HCT116 (cell line): ENCODE data around the gene PDP2. TPM values are rescaled to one million over a fixed set of nuclear protein-coding genes. Genes with fewer than 3 reads are reported as not detected.

Experiments used
- ATAC-seq: fragments of 200-7000 bp; cut with Tn5 transposase; 2 replicates; pipeline ENCODE4 v1.9.1; 2020; ENCODE audit warnings: mild to moderate bottlenecking, moderate library complexity
- BruUV-seq: library from RNA; stranded (reverse); fragments of 400-500 nt; replicated peaks from 2 replicates; lab custom pipeline; 2021; lab: Mats Ljungman, UMichigan
- CTCF ChIA-PET: fragments of 300-600 bp; sonication (Branson Sonifier 250); formaldehyde crosslinking; loops from one replicate; lab custom pipeline; 2021; ENCODE audit warnings: antibody characterized with exemption; lab: Charles Lee
- POLR2A ChIA-PET: fragments of 300-600, 350-600 bp; sonication (Branson Sonifier 250); formaldehyde crosslinking; loops from one replicate; lab custom pipeline; 2021; ENCODE audit warnings: antibody characterized with exemption; lab: Charles Lee
- RAD21 ChIA-PET, 2 experiments: fragments of 300-600 bp; sonication (Branson Sonifier 250); formaldehyde crosslinking; loops; one replicate each; lab custom pipeline; 2023; ENCODE audit warnings: low total read pairs in 2 of 2; ENCODE audit not compliant: uncharacterized antibody in 2 of 2, unreplicated experiment in 2 of 2, low non-redundant PET in 1 of 2; lab: Charles Lee
- DNase-seq: peaks from one replicate; pipeline ENCODE4 v3.0.0-alpha.2; 2010; ENCODE audit warnings: low read depth, low spot score
- H2AFZ ChIP-seq: fragments of 200-600 bp; shearing (Covaris generic), sonication (generic); 2 replicates; pipeline ENCODE4 v1.6.1; 2017; ENCODE audit warnings: low read depth, mixed run types, mixed read lengths, antibody characterized with exemption, low read length; ENCODE audit not compliant: poor library complexity, severe bottlenecking
- H3K27ac ChIP-seq: 2 replicates; pipeline ENCODE4 v1.5.1; 2012; ENCODE audit warnings: low read depth, low read length
- H3K27me3 ChIP-seq: fragments of 200-600 bp; sonication (generic); 2 replicates; pipeline ENCODE4 v1.6.1; 2016; ENCODE audit warnings: mixed run types, low read length, mixed read lengths; ENCODE audit not compliant: insufficient read depth
- H3K36me3 ChIP-seq, 2 experiments: fragments of 200-500 bp in 1 of 2; fragments of 200-600 bp in 1 of 2; sonication (Bioruptor generic) in 1 of 2; sonication (generic) in 1 of 2; 2 replicates each; pipeline versions ENCODE4 v1.5.1 to v1.6.1; 2014 to 2016; ENCODE audit warnings: low read length in 2 of 2, inconsistent platforms in 1 of 2, mixed read lengths in 1 of 2, mixed run types in 1 of 2; ENCODE audit not compliant: insufficient read depth in 2 of 2, control insufficient read depth in 1 of 2
- H3K4me1 ChIP-seq, 2 experiments: fragments of 200-600 bp in 1 of 2; sonication (generic) in 1 of 2; 2 replicates each; pipeline versions ENCODE4 v1.5.1 to v1.6.1; 2012 to 2017; ENCODE audit warnings: low read length in 2 of 2, inconsistent platforms in 1 of 2, mild to moderate bottlenecking in 1 of 2, mixed read lengths in 1 of 2, mixed run types in 1 of 2, moderate library complexity in 1 of 2; ENCODE audit not compliant: insufficient read depth in 2 of 2, control insufficient read depth in 1 of 2
- H3K4me2 ChIP-seq: fragments of 200-600 bp; sonication (generic); 2 replicates; pipeline ENCODE4 v1.6.1; 2017; ENCODE audit warnings: mixed run types, low read length, mixed read lengths
- H3K4me3 ChIP-seq, 2 experiments: fragments of 200-600 bp in 1 of 2; sonication (generic) in 1 of 2; replicated peaks in 1 of 2; 2 replicates each; pipeline ENCODE4 v1.5.1; 2011 to 2016; ENCODE audit warnings: low read length in 2 of 2, control low read depth in 1 of 2, low read depth in 1 of 2, mild to moderate bottlenecking in 1 of 2, mixed read lengths in 1 of 2, mixed run types in 1 of 2
- H3K79me2 ChIP-seq: fragments of 200-600 bp; sonication (generic); 2 replicates; pipeline ENCODE4 v1.6.1; 2017; ENCODE audit warnings: mild to moderate bottlenecking, mixed run types, low read length, moderate library complexity, mixed read lengths; ENCODE audit not compliant: insufficient read depth
- H3K9ac ChIP-seq: fragments of 200-600 bp; sonication (generic); 2 replicates; pipeline ENCODE4 v1.6.1; 2016; ENCODE audit warnings: low read length, mixed read lengths
- H3K9me2 ChIP-seq: fragments of 200-600 bp; sonication (generic), shearing (Covaris generic); 2 replicates; pipeline ENCODE4 v1.6.1; 2017; ENCODE audit warnings: mixed run types, mild to moderate bottlenecking, moderate library complexity; ENCODE audit not compliant: insufficient read depth
- H3K9me3 ChIP-seq, 2 experiments: fragments of 200-500 bp in 1 of 2; fragments of 200-600 bp in 1 of 2; sonication (Bioruptor generic) in 1 of 2; sonication (generic) in 1 of 2; 2 replicates each; pipeline ENCODE4 v1.6.1; 2014 to 2017; ENCODE audit warnings: low read length in 2 of 2, mixed read lengths in 2 of 2, inconsistent platforms in 1 of 2, low read depth in 1 of 2, mild to moderate bottlenecking in 1 of 2, mixed run types in 1 of 2, moderate library complexity in 1 of 2; ENCODE audit not compliant: control insufficient read depth in 1 of 2, insufficient read depth in 1 of 2
- H4K20me1 ChIP-seq: fragments of 200-600 bp; sonication (generic), shearing (Covaris generic); 2 replicates; pipeline ENCODE4 v1.6.1; 2017; ENCODE audit warnings: mixed run types, mild to moderate bottlenecking, moderate library complexity; ENCODE audit not compliant: insufficient read depth
- ATF3 ChIP-seq: IDR thresholded peaks from 2 replicates; pipeline ENCODE4 v1.6.1; 2012
- CTCF ChIP-seq, 3 experiments: fragments of 200-600 bp in 1 of 3; sonication (generic) in 1 of 3; IDR thresholded peaks in 2 of 3; conservative IDR thresholded peaks in 1 of 3; 2 replicates each; pipeline ENCODE4 v1.5.1; 2012 to 2017; ENCODE audit warnings: low read depth in 2 of 3, low read length in 2 of 3, antibody characterized with exemption in 1 of 3, borderline replicate concordance in 1 of 3, control low read depth in 1 of 3, mild to moderate bottlenecking in 1 of 3, mixed read lengths in 1 of 3, mixed run types in 1 of 3, moderate library complexity in 1 of 3; ENCODE audit not compliant: insufficient read depth in 1 of 3
- ELF1 ChIP-seq: IDR thresholded peaks from 2 replicates; pipeline ENCODE4 v1.6.1; 2012; ENCODE audit warnings: low read depth, borderline replicate concordance
- EZH2 ChIP-seq: fragments of 200-600 bp; sonication (generic); IDR thresholded peaks from 2 replicates; pipeline ENCODE4 v1.6.1; 2017; ENCODE audit warnings: antibody characterized with exemption, mixed run types
- EZH2phosphoT487 ChIP-seq: fragments of 200-600 bp; IDR thresholded peaks from 2 replicates; pipeline ENCODE4 v1.6.1; 2018; ENCODE audit warnings: antibody characterized with exemption, borderline replicate concordance
- MAX ChIP-seq: IDR thresholded peaks from 2 replicates; pipeline ENCODE4 v1.6.1; 2012
- POLR2A ChIP-seq: IDR thresholded peaks from 2 replicates; pipeline ENCODE4 v1.7.0; 2011; ENCODE audit warnings: borderline replicate concordance; ENCODE audit not compliant: insufficient read depth, insufficient read length; ENCODE audit errors: extremely low read depth
- POLR2AphosphoS5 ChIP-seq: IDR thresholded peaks from 2 replicates; pipeline ENCODE4 v1.6.1; 2011; ENCODE audit warnings: mild to moderate bottlenecking, low read depth, low read length, moderate library complexity
- RAD21 ChIP-seq: IDR thresholded peaks from 2 replicates; pipeline ENCODE4 v1.6.1; 2012; ENCODE audit warnings: low read depth, mild to moderate bottlenecking
- REST ChIP-seq: IDR thresholded peaks from 2 replicates; pipeline ENCODE4 v1.6.1; 2012; ENCODE audit warnings: low read depth
- SIN3A ChIP-seq: IDR thresholded peaks from 2 replicates; pipeline ENCODE4 v1.6.1; 2012; ENCODE audit warnings: low read depth
- SP1 ChIP-seq: IDR thresholded peaks from 2 replicates; pipeline ENCODE4 v1.6.1; 2012; ENCODE audit warnings: low read depth
- SRF ChIP-seq: IDR thresholded peaks from 2 replicates; pipeline ENCODE4 v1.6.1; 2012; ENCODE audit warnings: low read depth
- TCF7L2 ChIP-seq: IDR thresholded peaks from 2 replicates; pipeline ENCODE4 v1.7.0; 2011; ENCODE audit warnings: borderline replicate concordance, inconsistent platforms; ENCODE audit not compliant: insufficient read depth, insufficient read length; ENCODE audit errors: extremely low read depth
- YY1 ChIP-seq: IDR thresholded peaks from 2 replicates; pipeline ENCODE4 v1.6.1; 2011; ENCODE audit warnings: low read length, low read depth, moderate library complexity, mild to moderate bottlenecking; ENCODE audit not compliant: insufficient replicate concordance; ENCODE audit errors: extremely low read depth
- ZFX ChIP-seq: fragments of 450-650 bp; IDR thresholded peaks from 2 replicates; pipeline ENCODE4 v1.6.1; 2017
- ZNF274 ChIP-seq: fragments of 200-500 bp; sonication (Bioruptor generic); IDR thresholded peaks from 2 replicates; pipeline ENCODE4 v1.6.1; 2014; ENCODE audit warnings: mild to moderate bottlenecking, low read depth, low read length, inconsistent platforms
- intact Hi-C: fragments of 100-400 bp; cut with micrococcal nuclease; formaldehyde crosslinking; loops from 2 replicates; pipeline ENCODE4 v1.10.0; 2022
- total RNA-seq: library from RNA; stranded (reverse); gene quantifications from one replicate; pipeline ENCODE4 v1.2.1, GENCODE V29; 2021; ENCODE audit not compliant: unreplicated experiment

PDP2 gene
- total RNA-seq, 1 experiment from 2014 or later, result 19.9 TPM

- no peaks in the 10 kb centered on the region for H3K9me2 ChIP-seq
- RAD21 ChIA-PET, result no interaction called here
Measured at GRCh38 chr16:66916518-66916917, 36.2 kb downstream of the PDP2 start.

More at GRCh38 chr16:66916518-66916917, 36.2 kb downstream of the PDP2 start:
- H3K27ac ChIP-seq, result no peak overlapping the region
- H4K20me1 ChIP-seq, result no peaks in the 10 kb centered on the region
- H3K4me2 ChIP-seq, result no peak overlapping the region
- no peaks in the 10 kb centered on the region for H3K9me3 ChIP-seq
- ATAC-seq (no peak), DNase-seq (no peak)
- peaks cover 0 to 1% of the 10 kb centered on the region in 2 experiments; a peak in 1 of 4 replicates for H3K4me1 ChIP-seq
- no TSS peak for BruUV-seq
- ChIA-PET CTCF (no interaction called here), POLR2A (no interaction called here)
- no peak overlapping the region for H2AFZ ChIP-seq
- no peaks in the 10 kb centered on the region for H3K36me3 ChIP-seq
- TF ChIP-seq ATF3, result no peak
- no peak for TF ChIP-seq CTCF (IDR thresholded peaks at IDR 0.05 in 2 of 3, conservative IDR thresholded peaks at IDR 0.05 in 1 of 3; ENCODE audit: borderline replicate concordance in 1 of 3, insufficient read depth in 1 of 3, low read depth in 2 of 3, low read length in 2 of 3)
- no peak for TF ChIP-seq EZH2phosphoT487
- TF ChIP-seq YY1, result no peak
- TF ChIP-seq RAD21, result no peak
- TF ChIP-seq EZH2, result no peak
- no peak for TF ChIP-seq TCF7L2
- TF ChIP-seq POLR2AphosphoS5, result no peak
- TF ChIP-seq ELF1, result no peak
- no peak for TF ChIP-seq MAX
- TF ChIP-seq SP1, result no peak
- no peak for TF ChIP-seq ZFX
- TF ChIP-seq SRF, result no peak
- TF ChIP-seq REST, result no peak
- no peak for TF ChIP-seq SIN3A
- no peak for TF ChIP-seq POLR2A
- TF ChIP-seq ZNF274, result no peak
- H3K4me3 ChIP-seq, result no peak overlapping the region
- H3K79me2 ChIP-seq, result no peaks in the 10 kb centered on the region
- intact Hi-C loops, result no loop called here
- H3K27me3 ChIP-seq, result no peaks in the 10 kb centered on the region
- H3K9ac ChIP-seq, result no peak overlapping the region
